Measurements from ENCODE around the gene THAP6.
"Not testable (repeated sequence)": the region's sequence is repeated elsewhere in the genome, so short reads cannot be mapped to it uniquely, and the experiment has no call there.

Gene THAP6, protein sequence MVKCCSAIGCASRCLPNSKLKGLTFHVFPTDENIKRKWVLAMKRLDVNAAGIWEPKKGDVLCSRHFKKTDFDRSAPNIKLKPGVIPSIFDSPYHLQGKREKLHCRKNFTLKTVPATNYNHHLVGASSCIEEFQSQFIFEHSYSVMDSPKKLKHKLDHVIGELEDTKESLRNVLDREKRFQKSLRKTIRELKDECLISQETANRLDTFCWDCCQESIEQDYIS

DNA sequence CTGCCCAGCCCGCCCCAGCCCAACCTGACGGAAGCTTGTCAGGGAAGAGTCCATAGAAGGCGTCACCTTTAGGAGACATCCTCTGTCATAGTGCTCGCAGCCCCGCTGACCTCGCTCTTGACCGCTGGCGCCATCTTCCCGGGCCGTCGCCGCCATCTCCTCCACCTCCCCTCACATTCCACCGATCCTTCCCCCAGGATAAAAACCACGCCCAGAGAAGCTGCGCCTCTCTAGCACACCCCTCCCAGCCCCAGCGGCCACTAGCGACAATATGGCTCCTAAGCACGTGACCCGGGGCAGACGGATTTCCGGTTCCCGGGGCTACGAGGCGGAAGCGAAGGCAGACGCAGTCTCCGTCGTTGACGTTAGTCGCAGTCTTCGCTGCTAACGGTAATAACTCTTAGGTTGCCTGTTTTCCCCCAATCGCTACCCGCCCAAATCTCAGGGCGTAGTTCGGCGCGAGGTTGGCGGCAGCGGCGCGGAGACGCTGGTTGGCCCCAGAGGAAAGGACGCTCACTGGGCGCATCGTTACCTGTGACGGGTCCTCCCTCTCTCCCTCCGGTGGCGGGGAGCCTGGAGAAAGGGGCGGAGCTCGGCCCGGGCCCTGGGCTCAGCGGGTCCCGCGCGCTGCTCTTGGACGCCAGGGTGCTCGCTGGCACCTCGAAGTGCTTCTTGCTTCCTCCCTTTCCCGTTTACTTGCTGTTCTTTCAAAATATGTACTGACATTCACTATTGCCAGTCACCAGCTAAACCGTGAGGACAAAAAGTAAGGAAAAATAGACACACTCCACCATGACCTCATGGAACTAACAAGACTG, at the start of gene THAP6, which contains the start of gene RCHY1:
Gene THAP6 (plus strand): TSS at position 343 of the 818 bp plus-strand sequence. CDS start 980 bp downstream, outside the sequence.
Gene RCHY1 (minus strand): TSS at position 273 of the 818 bp plus-strand sequence. CDS start 117 bp downstream, at position 156.
- peak; percentile 97 for DNase-seq

DNA sequence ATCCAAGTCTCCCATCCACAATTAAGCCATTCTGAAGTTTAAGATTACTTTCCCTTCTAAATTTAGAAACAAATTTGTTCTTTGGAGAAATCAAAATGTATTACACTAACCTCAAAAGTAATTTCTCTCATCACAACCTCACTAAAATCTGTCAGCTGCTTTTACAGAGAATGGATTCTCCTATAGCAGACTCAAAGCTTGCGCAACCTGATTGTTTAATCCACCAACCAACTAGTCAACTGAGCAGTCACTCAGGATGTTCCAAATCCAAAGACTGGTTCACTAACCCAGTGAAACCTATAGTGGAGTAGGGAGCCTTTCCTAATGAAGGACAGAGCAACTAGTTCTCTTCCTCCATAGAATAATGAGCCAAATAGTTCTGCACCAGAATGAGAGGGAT, 44.4 kb upstream of the THAP6 start:
- DNase-seq = no peak

DNA sequence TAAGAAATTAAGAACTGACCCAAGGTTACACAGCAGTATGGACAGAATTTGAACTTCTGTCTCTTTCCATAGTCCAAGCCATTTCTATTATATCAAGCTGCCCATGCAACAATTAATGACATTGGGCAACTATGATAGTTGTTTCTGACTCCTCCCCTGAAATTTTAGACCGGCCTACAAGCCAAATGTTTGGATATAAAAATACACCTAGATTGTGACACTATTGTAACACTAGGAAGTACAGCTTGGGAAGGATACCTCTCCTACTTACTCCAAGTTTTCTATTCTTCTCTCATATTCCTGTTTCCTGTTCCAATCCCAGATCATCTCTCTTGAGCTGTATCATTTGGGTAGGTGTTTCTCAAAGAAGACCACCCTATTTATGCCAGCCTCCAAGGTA, 43.5 kb upstream of the THAP6 start:
- no peak for DNase-seq

DNA sequence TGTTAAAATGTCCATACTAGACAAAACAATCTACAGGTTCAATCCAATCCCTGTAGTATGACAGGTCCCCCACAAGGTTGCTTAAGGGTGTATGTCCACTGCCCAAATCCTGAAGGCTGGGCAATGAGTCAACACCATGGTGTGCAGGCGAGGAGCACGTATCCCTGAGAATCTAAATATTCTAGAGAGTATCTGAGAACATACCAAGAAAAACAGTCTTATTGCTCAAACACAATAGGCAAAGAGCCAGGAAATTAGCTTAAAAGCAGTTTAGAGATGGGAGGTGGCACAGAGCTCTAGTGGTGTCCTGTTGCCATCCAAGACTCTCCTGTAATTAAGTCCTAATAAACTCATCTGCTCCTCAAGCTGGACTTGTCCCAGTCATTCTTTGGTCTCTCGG, 37.1 kb upstream of the THAP6 start:
- DNase-seq = no peak

DNA sequence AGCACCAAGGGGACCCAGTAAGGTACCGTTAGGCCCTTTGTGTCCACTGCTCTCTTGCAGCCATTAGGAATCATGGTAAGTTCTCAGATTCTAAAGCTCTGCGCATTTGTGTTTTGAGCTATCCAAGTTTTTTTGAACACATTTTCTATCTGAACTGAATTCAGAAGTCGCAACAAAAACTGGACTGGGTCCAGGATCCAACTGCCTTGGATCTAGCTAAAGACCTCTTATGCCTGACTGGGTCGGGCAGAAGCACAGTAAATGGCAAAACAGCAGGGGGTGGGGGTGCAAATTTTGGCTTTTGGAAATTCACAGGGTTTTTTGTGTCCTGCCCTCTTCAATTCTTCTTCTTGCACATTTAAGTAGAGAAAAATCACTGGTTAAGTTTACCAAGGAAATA, 30.1 kb upstream of the THAP6 start:
- no peak for DNase-seq

- peak; percentile 25 for DNase-seq
These were observed 24.1 kb upstream of the THAP6 start for GRCh38 chr4:75490155-75490554.

DNA sequence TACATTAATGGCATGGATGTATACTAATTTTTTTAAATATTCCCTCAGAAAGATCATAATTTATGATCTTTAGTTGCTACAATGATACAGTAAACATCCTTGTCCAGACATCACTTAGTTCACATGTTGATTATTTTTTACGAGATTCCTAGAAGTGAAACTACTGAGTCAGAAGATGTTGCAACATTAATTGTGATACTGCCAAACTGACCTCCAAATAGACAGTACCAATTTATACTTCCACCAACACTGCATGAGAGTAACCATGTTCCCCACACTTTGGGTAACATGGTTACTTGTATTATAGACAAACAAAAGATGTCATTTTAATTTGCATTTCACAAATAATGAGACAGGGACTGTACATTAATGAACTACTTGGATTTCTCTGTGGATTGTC, 19.7 kb upstream of the THAP6 start:
- peak; percentile 15 for DNase-seq

DNA sequence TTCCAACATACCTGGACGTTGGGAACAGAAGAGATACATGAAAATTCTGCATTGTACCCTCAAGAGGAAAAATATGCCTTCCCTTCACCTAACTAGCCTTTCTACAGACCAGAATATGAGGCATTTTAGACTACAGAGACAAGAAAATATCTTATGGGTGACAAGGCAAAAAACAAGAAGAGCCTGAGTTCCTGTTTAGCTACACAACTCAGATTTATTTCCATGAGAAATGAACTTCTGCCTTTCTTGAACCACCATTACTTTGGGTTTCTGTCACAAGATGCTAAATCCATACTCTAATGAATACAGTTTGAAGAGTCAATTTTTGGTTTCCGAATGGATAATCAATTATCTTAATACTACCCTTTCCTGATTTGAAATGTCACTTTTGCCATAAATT, 18.8 kb upstream of the THAP6 start:
- DNase-seq = no peak

DNA sequence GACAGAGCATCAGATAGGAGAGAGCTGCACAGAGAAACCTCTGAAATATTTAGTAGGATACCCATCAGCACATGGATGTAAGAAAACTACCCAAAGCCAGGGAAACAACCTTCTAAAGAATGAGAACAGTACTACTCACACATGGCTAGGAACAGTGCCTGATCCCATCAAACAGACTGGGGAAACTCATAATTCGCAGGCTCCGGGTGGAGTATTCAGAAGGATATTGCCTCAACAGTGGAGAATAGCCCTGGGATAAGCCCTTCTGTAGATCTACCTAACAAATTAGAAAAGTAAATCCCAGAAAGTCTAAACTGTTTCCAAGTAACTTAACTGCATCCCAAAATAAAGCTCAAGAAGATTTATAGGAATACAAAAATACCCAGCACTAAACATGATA, 17.9 kb upstream of the THAP6 start:
- DNase-seq = no peak

- DNase-seq = peak; percentile 50
These were observed 17.1 kb upstream of the THAP6 start for GRCh38 chr4:75497133-75497532.

GRCh38 chr4:75498041-75498440, 16.2 kb upstream of the THAP6 start:
- DNase-seq = peak; percentile 2

DNA sequence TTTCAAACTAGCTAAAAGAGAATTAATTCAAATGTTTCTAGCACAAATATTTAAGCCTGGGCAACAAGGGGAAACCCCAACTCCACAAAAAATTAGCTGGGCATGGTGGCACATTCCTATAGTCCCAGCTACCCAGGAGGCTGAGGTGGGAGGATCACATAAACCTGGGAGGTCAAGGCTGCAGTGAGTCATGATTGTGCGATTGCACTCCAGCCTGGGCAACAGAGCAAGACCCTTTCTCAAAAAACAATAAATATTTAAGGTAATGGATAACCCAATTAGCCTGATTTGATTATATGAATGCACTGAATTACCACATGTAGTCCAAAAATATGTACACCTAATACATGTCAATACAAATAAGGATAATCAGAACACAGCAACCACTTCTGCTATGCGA, 14.4 kb upstream of the THAP6 start:
- no peak for DNase-seq

GRCh38 chr4:75502671-75503070, 11.6 kb upstream of the THAP6 start:
- no peak for DNase-seq

GRCh38 chr4:75505630-75506029, 8.6 kb upstream of the THAP6 start:
- DNase-seq = no peak

- not testable (repeated sequence) for DNase-seq
These were observed 4.7 kb upstream of the THAP6 start for GRCh38 chr4:75509592-75509991.

GRCh38 chr4:75511841-75512240, 2.4 kb upstream of the THAP6 start:
- DNase-seq = no peak

DNA sequence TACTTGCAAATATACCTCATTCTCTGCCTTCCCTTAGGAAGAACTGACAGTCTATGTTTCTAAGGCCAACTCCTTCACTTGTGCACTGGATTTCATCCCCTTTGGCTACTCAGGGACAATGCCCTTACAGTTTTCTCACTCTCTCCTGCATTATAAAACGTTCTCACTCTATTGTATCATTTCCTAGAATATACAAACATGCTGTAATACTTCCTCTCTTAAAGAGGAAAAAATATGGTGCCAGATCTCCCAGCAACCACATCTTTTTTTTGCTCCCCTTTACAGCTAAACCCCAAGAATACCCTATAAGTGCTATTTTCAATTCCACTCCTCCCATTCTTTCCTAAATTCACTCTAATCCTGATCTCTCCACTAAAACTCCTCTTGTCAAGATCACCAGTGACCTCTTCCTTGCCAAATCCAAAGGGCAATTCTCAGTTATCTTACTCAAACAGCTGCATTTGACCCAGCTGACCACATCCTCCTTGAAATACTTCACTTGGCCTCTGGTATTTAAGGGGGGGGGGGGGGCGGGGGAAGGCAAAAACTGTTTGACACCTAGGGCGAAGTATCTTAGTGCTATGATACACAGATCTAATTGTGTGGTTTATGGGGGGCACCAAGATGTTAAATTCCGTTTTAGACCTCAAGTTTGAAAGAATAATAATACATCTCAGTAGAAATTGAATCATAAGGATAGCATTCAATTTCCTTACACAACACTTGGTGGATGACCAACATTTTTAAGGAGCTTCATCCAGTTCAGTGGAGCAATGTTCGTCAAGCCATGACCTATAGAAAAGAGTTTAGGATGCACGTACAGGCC, 1.7 kb upstream of the THAP6 start:
- DNase-seq = peak; percentile 40

DNA sequence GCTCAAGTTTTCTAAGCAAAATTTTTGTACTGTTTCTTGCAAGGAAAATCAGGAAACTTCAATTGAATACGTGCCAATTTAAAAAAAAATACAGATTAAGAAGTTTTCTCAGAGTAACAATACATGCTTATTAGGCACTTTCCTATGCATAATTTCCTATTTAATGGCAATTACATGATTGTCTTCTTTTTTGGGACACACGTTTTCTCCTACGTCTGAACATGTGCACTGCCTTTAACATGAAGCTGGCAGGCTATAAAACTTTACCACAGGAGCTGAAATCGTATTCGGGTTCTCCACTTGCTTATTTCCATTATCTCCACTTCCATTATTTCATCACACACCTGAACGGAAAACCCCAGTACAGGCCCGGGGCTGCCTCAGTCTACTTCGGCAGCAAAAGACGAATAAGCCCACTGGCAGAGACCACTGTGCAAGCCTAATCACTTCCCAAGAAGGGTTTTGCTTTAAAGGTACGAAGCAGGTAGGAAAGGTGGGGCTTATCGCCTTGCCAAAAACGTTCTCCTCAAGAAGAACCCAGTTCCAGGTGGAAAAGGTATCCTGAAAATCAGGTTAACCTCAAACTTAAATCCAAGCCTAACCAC, 645 bp upstream of the THAP6 start:
- peak; percentile 2 for DNase-seq

DNA sequence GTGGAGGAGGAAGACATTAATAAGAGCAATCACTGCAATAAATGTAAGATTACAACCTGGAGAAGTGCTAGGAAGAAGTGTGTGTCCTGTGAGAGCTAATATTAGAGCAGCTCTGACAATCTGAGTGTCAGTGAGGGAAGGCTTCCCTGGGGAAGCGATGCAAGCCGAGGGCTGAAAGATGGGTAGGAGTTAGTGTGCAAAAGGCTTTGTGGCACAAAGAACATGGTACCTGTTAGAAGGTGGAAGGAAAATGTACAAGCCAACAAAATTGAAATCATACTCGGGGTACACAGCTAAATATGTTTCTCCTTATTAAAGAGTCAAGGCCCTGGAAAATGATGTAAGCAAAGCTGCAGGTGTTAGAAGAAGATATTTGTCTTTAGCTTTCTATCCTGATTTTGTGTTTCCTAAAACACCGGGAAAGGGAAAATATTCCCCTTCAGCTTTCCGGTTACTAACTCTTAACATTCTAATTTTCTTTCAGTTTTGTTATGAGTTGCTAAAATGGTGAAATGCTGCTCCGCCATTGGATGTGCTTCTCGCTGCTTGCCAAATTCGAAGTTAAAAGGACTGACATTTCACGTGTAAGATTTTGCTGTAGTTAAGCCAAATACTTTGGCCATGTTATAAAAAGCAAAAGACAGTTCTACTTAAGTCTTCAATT, 808 bp downstream of the THAP6 start:
- DNase-seq = no peak

GRCh38 chr4:75516144-75516543, 1.9 kb downstream of the THAP6 start:
- no peak for DNase-seq

DNA sequence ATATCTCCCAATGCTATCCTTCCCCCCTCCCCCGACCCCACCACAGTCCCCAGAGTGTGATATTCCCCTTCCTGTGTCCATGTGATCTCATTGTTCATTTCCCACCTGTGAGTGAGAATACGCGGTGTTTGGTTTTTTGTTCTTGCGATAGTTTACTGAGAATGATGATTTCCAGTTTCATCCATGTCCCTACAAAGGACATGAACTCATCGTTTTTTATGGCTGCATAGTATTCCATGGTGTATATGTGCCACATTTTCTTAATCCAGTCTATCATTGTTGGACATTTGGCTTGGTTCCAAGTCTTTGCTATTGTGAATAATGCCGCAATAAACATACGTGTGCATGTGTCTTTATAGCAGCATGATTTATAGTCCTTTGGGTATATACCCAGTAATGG, 5.2 kb downstream of the THAP6 start:
- DNase-seq = not testable (repeated sequence)

- DNase-seq = no peak
These were observed 10.8 kb downstream of the THAP6 start for GRCh38 chr4:75525086-75525485.

All from fibroblast of skin of right biceps (primary cell).